Body of pancreas (tissue), 4 donors: Measurements from ENCODE around the gene KLHL8. TPM values are rescaled to one million over a fixed set of nuclear protein-coding genes. Genes with fewer than 3 reads are reported as not detected.

Experiments used
- ATAC-seq: fragments of 150-250 bp; one replicate; pipeline ENCODE4 v1.9.1; 2016
- DNase-seq, 4 donors: peaks; one replicate each; pipeline ENCODE4 v3.0.0-alpha.2; 2019
- H3K27ac ChIP-seq, 4 donors: fragments of 200-600 bp; sonication (generic); 1 replicate in 3 of 4; 2 replicates in 1 of 4; pipeline versions ENCODE4 v1.5.1 to v1.6.1; 2016 to 2019; ENCODE audit warnings: mild to moderate bottlenecking in 1 of 4, mixed read lengths in 1 of 4, moderate library complexity in 1 of 4
- H3K27me3 ChIP-seq, 2 donors: fragments of 200-600 bp; sonication (generic); one replicate each; pipeline ENCODE4 v1.6.0; 2016; ENCODE audit warnings: mild to moderate bottlenecking in 1 of 2
- H3K36me3 ChIP-seq, 2 donors: fragments of 200-600 bp; sonication (generic); replicated peaks in 1 of 2; 2 replicates each; pipeline ENCODE4 v1.5.1; 2016; ENCODE audit warnings: low read depth in 2 of 2; ENCODE audit not compliant: insufficient read depth in 1 of 2
- H3K4me1 ChIP-seq: fragments of 200-600 bp; sonication (generic); one replicate; pipeline ENCODE4 v1.6.0; 2016
- H3K4me3 ChIP-seq, 2 donors: fragments of 200-600 bp; sonication (generic); 1 replicate in 1 of 2; 2 replicates in 1 of 2; pipeline ENCODE4 v1.5.1; 2016 to 2019
- H3K9me3 ChIP-seq, 3 donors: fragments of 200-600 bp; sonication (generic); 1 replicate in 2 of 3; 2 replicates in 1 of 3; pipeline ENCODE4 v1.5.1; 2016
- POLR2A ChIP-seq, 3 donors: fragments of 450-650 bp; IDR thresholded peaks; one replicate each; pipeline ENCODE4 v1.6.1; 2016; ENCODE audit warnings: antibody characterized with exemption in 3 of 3, mild to moderate bottlenecking in 2 of 3
- WGBS, 2 donors: methylation state at CpG; one replicate each; pipeline ENCODE4 v1.1.5; 2017; 5-methylcytosine and 5-hydroxymethylcytosine counted together
- intact Hi-C: fragments of 100-400 bp; cut with DNase I; formaldehyde crosslinking; loops from one replicate; pipeline ENCODE4 v1.15.1; 2023
- total RNA-seq, 2 donors: library from RNA; depleted of rRNA; stranded (reverse); fragments of >200 nt; gene quantifications; one replicate each; pipeline ENCODE4 v1.1.0, GENCODE V29; 2016
- TF ChIP-seq, protein P1 (sequence below), 7 experiments: fragments of 450-650 bp in 4 of 7; fragments of 200-600 bp in 3 of 7; sonication (generic) in 3 of 7; IDR thresholded peaks; one replicate each; pipeline ENCODE4 v1.5.1; 2016 to 2019; ENCODE audit warnings: antibody characterized with exemption in 7 of 7

The KLHL8 gene
- total RNA-seq, result 1 to 10 TPM; 4.4 to 9.9 TPM

GRCh38 chr4:87220094-87220822 is at the start of gene KLHL8:
TSS of gene KLHL8 (minus strand) at chr4:87220618. CDS start at chr4:87195539, 25,079 bp downstream.
- Histone ChIP-seq H3K36me3 (no peaks in the 10 kb centered on the region), H3K4me3 (peak within 1 kb of the TSS; percentile 34 to 77), H3K9me3 (no peaks in the 10 kb centered on the region), H3K27ac (peak within 1 kb of the TSS; percentile 80 to 95 (median 88)), H3K4me1 (peaks cover 14% of the 10 kb centered on the region), H3K27me3 (no peaks in the 10 kb centered on the region)
- DNase-seq (peak; percentile 78 to 87 (median 84)), ATAC-seq (peak; percentile 96)
- peak; percentile 59 to 82 (median 81) for TF ChIP-seq POLR2A (IDR thresholded peaks at IDR 0.05)
- TF ChIP-seq, protein P1, sequence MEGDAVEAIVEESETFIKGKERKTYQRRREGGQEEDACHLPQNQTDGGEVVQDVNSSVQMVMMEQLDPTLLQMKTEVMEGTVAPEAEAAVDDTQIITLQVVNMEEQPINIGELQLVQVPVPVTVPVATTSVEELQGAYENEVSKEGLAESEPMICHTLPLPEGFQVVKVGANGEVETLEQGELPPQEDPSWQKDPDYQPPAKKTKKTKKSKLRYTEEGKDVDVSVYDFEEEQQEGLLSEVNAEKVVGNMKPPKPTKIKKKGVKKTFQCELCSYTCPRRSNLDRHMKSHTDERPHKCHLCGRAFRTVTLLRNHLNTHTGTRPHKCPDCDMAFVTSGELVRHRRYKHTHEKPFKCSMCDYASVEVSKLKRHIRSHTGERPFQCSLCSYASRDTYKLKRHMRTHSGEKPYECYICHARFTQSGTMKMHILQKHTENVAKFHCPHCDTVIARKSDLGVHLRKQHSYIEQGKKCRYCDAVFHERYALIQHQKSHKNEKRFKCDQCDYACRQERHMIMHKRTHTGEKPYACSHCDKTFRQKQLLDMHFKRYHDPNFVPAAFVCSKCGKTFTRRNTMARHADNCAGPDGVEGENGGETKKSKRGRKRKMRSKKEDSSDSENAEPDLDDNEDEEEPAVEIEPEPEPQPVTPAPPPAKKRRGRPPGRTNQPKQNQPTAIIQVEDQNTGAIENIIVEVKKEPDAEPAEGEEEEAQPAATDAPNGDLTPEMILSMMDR (IDR thresholded peaks at IDR 0.05), result no peak
- 0 to 1% methylated on average over 11 to 48 of the region's 70 CpGs for WGBS, 2 donors
- intact Hi-C loops, result no loop called here

DNA sequence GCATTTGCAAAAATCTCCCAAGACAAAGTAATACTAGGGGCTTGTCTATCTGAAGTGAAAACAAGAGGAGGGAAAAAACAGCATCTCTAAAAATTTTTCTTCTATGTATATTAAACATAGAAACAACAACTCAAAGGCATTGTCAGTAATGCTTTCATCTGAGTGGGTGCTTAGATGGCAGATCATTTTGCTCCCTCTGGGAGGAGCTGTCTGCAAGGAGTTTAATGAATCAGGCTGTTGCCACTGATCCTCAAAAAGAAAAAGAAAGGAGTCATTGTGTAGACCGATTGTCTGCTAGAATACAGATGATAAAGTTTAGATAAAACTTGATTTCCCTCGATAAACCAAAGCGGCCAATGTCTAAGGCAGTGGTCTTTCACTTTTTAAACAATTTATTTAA is 49.7 kb upstream of the KLHL8 start:
- 13 to 14% methylated on average over 3 of the region's 3 CpGs for WGBS, 2 donors
- TF ChIP-seq POLR2A (IDR thresholded peaks at IDR 0.05), result no peak
- TF ChIP-seq, protein P1 (IDR thresholded peaks at IDR 0.05), result peak in 6 of 7 experiments; percentile 42 to 79 (median 76)

DNA sequence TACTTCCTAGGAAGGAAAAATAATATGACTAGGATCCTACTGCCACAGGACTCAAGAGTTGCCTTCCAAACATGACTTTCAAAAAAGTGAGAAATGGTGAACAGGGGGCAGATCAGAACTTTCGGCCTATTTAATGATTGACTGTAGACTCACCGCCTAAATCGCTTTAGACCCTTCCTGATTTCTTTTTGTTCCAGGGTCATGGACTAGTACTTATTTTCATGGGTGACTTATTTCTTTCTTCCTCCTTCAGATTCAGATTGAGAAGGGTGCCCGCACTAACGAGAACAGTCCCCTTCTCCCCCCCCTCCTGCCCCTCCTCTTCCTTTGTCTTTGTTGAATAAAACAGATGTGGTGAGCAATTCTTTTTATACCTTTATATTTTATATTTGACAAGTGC is 48.0 kb upstream of the KLHL8 start:
- Histone ChIP-seq H3K4me3 (no peak overlapping the region), H3K27me3 (no peaks in the 10 kb centered on the region), H3K9me3 (no peaks in the 10 kb centered on the region), H3K27ac (no peak overlapping the region), H3K36me3 (no peaks in the 10 kb centered on the region), H3K4me1 (no peaks in the 10 kb centered on the region)
- TF ChIP-seq, protein P1 (IDR thresholded peaks at IDR 0.05), result no peak
- no peak for TF ChIP-seq POLR2A (IDR thresholded peaks at IDR 0.05)
- DNase-seq (no peak), ATAC-seq (no peak)
- intact Hi-C loops, result no loop called here
- WGBS, 2 donors, result 85 to 96% methylated on average over 5 of the region's 5 CpGs

More for the DNA sequence above, 49.7 kb upstream of the KLHL8 start:
- Histone ChIP-seq H3K27me3 (no peaks in the 10 kb centered on the region), H3K4me3 (no peak overlapping the region), H3K27ac (no peak overlapping the region), H3K4me1 (no peaks in the 10 kb centered on the region), H3K9me3 (no peaks in the 10 kb centered on the region), H3K36me3 (no peaks in the 10 kb centered on the region)
- ATAC-seq (peak; percentile 80), DNase-seq (peak; percentile 42 to 50 (median 42))
- intact Hi-C loops, result no loop called here

DNA sequence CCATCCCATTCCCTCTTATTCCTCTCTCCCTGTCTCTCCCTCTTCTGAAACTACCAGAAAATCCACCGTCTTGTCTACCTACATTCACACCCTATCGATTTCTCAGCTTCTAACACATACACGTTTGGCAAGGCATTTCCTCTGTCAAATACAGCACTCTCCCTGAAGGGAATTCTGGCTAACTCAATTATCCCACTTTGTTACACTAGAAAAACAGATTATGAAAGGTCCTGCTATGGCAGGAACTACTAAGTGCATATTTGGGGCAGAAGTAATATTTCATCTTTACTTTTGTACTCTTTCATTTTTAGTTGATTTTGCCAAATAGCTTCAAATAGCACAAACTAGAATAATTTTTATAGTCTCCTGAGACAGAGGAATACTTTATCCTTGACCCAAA is 46.6 kb upstream of the KLHL8 start:
- H3K4me3 ChIP-seq, result no peak overlapping the region

More for the DNA sequence above, 46.6 kb upstream of the KLHL8 start:
- Histone ChIP-seq H3K9me3 (no peaks in the 10 kb centered on the region), H3K4me1 (no peaks in the 10 kb centered on the region), H3K27me3 (no peaks in the 10 kb centered on the region), H3K27ac (no peak overlapping the region), H3K36me3 (no peaks in the 10 kb centered on the region)
- no peak for ATAC-seq
- intact Hi-C loops, result no loop called here
- WGBS, 2 donors, result 38 to 47% methylated on average over 3 of the region's 3 CpGs
- DNase-seq, result no peak
- TF ChIP-seq, protein P1 (IDR thresholded peaks at IDR 0.05), result no peak
